Astrocyte of the hippocampus (primary cell): ENCODE measurements around the gene RIC3.

ENCODE experiments used
- DNase-seq: peaks from one replicate; pipeline ENCODE4 v3.0.0; 2011; ENCODE audit warnings: low read depth, low spot score

RIC3 gene

DNA sequence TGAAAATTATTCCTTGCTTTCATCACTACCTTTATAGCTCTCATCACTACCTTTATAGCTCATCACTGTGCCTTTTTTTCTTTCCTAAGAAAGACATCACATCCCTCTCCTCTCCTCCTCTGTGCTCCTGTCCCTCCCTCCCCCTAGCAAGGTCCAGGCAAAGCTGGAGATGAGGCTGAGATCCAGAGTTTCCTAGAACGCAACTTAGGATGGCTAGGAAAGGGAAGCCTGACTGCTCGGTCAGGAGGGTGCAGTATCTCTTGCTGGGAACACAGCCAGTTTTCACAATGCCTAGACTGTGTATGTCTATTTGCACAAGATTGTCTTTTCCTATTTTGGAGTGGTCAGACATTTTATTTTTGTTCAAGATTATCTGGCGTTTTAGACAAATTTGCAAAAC, 63.2 kb downstream of the RIC3 start:
- no peak for DNase-seq

DNA sequence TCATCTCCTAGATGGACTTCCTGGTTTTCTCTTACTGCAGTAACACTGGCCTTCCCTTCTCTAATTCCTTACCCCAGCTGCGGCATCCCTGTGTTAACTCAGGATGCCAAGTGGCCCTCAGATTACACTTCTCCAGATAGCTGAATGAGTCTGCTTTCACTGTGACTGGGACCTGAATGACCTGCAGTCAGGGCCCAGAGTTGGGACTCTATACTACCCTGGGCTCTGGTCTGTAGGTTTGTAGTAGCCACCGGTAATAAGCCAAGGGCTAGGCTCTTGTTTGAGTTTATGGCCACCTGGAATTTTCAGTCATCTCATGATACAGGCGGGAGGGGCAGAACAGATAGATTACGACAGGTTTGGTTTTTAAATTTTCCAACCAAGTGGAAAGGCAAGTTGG, 63.7 kb downstream of the RIC3 start:
- no peak for DNase-seq

DNA sequence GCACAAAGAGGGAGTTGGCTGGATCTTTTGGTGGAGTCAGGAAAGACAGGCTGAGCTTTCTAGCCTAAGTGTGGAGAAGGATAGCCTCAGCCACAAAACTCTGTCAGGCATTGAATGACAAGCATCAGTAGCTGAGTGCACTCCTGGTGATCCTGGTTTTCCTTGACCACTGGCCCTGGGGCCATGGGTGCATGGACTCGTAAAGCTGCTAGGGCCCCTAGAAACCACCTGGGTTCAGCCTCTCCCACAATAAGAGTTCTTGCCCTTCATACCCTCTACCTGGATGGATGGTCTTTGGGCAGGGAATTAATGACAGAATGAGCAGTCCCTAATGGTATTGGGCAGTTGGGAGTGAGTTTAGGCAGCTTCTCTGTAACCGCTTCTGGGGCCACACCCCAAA, 64.9 kb downstream of the RIC3 start:
- no peak for DNase-seq

DNA sequence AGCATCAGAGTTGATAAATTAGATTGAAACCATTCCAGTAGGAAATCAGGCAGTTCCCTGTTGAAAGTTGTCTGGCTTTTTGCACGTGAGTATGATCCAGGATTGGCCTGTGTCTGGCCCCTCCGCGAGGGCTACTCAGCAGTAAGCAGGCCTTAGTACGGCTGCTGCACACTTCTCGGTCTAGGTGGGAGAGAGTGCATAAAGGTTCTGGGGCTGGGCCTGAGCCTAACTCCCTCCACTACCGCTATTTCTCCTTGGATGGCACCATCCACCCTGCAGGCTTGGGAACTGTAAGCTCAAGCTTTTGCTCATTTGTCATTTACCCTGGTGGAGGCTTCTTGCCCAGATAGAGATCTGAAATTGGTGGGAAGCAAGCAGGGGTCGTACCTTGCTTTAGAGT, 65.9 kb downstream of the RIC3 start:
- no peak for DNase-seq

DNA sequence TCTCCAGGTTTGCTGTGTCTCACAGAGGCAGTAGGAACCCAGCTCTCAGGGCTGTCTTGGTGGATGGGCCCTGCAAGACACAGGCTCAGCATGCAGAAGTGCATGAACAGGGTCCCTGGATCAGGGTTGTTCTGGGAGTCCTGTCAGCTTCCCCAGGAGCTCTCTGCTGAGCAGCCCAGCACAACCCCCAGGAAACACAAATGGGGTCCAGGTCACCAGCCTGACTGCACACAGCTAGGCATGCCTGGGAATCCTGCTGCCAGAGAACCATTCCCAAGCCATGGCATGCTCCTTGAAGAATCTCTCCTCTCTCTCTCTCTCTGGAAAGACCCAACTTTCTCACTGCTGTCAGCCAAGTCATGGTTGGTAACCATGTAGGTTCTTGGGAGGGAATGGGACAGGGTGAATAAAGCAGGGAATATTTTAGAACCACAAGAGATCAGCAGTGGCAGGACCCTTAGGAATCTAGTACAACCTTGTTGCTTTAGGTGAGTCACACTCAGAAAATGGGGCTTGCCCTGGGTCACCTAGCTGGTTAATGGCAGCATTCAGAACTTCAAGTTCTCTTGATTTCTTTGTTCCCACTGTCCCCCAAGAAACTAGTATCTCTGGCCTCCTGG, 66.4 kb downstream of the RIC3 start:
- DNase-seq, result no peak

DNA sequence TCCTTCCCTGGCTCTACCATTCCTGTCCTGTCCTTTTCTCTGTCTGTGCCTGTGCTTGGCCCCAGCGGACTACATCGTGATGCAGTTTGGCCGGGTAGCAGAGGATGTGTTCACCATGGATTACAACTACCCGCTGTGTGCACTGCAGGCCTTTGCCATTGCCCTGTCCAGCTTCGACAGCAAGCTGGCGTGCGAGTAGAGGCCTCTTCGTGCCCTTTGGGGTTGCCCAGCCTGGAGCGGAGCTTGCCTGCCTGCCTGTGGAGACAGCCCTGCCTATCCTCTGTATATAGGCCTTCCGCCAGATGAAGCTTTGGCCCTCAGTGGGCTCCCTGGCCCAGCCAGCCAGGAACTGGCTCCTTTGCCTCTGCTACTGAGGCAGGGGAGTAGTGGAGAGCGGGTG, 67.4 kb downstream of the RIC3 start:
- DNase-seq, result no peak

DNA sequence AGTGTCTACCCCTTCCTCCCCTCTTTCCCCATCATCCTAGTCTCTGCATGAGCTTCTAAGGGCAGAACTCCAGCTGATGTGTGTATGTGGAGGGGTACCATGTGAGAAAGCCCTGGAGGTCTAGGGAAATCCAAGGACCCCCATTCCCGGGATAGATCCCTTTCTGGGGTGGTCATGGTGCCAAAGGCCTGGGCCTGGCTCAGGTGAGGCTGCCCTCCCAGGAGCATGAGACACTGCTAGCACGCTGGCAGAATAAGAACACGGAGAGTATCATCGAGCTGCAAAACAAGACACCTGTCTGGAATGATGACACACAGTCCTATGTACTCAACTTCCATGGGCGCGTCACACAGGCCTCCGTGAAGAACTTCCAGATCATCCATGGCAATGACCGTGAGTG, 68.2 kb downstream of the RIC3 start:
- no peak for DNase-seq

DNA sequence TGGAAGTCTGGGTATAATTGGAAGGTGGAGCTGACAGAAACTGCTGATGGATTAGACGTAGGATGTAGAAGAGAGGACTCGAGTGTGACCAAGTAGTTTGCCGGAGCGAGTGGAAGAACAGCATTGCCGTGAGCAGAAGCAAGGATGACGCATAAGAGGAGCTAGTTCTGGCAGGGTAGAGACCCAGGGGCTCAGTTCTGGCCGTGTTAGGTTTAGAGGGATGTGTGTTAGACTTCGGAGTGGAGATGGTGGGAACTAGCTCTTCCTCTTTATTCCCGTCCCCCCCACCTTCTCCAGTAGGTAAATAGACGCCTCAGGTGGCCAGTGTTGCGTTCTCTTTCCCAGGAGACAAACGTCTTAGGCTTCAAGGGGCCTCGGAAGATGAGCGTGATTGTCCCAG, 68.7 kb downstream of the RIC3 start:
- DNase-seq, result no peak

DNA sequence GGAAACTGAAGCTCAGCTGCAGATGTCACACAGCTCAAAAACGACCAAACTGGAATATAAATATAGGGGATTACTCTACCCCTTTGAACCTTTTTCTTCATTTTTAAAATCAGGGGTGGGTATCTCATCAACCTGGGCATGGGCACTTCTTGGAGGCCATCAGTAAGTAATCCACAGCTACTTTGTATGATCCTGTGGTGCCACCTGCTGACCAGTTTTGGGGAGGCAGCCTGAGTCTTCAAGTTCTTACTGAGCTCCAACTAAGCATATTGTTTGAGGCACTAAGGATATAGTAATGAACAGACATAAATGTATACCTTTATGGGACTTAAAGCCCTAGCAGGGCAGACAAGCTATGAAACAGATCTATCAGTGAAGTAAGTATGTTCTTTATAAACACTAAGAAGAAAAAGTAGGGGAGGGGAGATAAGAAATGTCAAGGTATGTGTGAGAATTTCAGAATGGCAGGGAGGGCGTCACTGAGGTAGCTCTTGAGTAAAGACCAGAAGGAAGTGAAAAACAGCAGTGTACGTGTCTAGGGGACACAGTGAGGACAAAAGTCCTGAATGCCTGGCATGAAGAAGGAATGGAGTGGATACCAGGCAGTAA, 69.4 kb downstream of the RIC3 start:
- DNase-seq, result peak; percentile 87

DNA sequence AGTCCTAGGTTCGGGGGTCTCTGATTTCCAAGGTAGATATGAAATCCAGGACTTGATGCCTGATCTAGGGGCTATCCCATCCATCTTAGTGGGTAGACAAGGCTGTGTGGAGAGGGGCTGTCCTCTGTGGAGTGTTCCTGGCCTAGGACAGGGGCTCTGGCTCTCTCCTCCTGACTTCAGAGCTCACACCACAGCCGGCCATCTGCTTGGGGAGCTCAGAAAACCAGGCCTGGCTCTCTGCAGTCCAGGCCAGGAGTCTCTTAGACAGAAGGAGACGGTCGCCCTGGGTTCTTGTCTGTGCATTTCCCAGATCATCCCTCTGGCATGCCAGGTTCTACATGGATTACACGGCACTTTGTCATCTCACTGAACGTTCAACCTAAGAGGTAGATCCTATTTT, 69.9 kb downstream of the RIC3 start:
- DNase-seq, result no peak

DNA sequence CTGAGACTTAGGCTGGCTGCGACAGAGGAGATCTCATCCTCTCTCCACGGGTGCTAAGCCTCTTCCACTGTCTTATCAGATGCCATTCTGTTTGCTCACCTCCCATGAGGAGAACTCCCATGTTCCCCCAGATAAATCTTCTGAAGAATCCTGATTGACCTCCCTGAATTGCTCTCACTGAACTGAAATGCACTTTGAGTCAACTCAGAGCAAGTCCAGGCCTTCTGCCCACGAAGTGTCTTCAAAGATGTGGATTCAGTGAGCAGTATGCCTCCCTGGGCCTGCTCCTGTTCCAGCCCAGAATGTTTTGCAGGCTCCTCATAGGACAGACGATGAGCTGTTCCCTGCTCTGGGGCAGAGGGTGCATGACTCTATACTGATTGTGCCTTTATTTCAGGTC, 70.5 kb downstream of the RIC3 start:
- no peak for DNase-seq

DNA sequence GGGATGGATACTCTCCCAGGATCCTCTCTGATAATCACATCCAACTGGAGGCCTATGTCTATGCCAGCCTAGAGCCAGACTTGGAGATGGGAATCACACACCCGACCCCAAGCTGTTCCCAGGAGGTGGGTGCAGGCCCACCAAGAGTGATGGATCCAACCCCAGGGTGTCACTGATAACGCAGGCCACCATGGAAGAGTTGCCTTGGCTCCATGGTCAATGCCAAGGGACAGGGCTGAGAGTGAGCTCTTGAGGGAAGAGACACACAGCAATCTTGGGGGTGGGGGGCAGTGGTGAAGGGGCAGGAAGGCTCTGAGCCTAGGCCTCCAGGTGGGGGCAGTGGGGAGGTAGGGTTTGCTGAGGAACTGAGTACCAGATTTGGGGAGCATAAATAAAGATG, 70.9 kb downstream of the RIC3 start:
- DNase-seq, result no peak

DNA sequence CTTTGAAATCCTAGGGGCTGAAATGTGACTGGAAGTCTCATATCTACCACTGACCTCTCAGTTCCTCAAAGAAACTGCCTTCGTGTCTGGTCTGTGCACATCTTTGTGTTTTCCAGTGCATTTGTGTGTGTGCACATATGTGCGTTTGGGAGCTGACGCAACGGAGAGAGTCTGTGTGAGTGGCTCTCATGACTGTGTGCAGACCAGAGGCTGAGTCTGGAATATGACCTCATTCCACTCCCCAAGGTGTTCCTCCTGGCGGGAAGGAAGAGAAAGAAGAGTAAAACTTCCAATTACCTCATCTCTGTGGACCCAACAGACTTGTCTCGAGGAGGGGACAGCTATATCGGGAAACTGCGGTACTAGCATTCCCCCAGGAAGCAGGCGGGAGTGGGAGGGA, 71.4 kb downstream of the RIC3 start:
- DNase-seq, result no peak

DNA sequence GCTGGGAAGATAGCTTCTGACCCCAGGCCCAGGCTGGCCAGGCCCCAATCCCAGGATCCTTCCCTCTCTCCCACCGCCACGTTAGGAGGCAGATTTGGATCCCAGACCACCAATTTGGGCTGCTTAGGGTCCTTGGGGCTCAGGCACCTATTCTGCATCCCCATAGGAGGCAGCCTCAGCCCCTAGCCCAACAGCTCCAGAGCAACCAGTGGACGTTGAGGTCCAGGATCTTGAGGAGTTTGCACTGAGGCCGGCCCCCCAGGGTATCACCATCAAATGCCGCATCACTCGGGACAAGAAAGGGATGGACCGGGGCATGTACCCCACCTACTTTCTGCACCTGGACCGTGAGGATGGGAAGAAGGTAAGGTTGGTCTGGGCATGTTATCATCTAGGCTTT, 71.8 kb downstream of the RIC3 start:
- no peak for DNase-seq

DNA sequence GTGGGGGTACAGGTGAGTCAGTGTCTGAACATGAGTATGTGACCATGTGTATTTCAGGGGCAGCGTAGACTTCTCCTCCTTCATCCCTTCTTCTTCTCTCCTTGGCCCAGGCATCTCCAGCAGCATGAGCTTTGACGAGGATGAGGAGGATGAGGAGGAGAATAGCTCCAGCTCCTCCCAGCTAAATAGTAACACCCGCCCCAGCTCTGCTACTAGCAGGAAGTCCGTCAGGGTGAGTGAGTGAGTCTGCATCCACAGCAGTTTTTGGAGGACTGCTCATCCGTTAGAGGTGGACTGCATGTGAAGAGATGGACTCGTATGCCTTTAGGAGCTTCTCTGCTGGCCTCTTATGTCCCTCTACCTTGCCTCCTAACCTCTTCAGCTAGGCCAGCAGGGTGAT, 72.2 kb downstream of the RIC3 start:
- no peak for DNase-seq

DNA sequence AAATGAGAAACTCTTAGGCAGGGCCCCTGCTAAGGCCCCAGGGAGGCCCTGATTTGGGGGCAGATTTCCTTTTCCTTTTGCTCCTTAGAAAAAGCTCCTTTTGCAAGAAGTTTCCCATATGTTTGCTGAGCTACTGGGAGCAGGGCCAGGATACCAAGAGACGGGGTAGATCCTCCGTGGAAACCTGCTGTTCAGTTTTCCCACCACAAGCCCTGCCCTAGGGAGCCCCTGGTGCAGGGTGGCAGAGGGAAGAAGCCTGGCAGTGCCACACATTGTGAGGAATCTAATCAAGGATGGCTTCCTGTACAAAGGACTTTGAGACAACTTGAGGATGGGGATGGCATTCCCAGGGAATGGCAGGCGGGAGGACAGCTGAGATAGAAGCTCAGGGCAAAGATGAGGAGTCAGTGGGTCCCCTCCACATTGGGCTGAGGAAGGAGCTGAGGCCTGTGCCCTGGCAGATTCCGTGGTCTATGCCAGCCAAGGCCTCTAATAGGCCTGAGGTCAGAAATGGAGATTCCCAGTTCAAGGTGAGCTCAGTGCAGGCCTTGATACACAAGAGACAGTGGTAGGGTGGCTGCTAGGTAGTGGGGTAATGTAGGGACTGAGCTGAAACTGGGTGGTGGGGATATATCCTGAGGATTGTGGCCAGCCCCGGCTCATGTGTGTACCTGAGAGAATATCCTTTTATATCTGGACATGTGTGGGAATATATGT, 72.9 kb downstream of the RIC3 start:
- no peak for DNase-seq

DNA sequence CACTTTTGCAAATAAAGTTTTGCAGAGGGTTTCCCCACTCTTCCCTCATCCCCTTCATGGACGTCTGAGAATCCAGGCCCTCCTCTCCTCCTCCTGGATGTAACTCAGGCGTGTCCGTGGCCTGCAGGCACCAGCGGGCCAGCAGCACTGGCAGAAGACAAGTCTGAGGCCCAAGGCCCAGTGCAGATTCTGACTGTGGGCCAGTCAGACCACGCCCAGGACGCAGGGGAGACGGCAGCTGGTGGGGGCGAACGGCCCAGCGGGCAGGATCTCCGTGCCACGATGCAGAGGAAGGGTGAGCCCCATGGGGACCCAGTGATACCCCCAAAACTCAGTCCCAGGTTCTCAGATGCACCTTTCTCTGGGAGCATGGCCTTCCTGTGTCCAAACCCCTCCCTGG, 73.5 kb downstream of the RIC3 start:
- no peak for DNase-seq

DNA sequence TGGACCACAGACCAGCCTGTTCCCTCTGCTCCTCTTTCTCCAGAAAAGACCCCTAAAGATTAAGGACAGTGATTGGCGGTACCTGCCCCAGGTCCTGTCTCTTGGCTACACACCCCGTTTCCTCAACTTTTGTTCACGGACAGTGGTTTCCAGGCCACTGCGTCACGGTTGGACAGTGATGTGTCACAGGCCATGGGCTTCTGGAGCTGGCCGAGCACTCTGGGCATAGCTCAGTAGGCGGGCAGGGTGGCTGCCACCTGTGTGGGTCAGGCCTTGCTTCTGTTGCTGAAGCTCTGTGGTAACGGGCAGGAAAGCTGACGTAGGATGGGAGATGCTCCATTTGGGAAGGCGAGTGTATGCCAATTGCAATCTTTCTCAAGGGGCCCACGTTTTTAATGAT, 74.2 kb downstream of the RIC3 start:
- DNase-seq, result no peak

DNA sequence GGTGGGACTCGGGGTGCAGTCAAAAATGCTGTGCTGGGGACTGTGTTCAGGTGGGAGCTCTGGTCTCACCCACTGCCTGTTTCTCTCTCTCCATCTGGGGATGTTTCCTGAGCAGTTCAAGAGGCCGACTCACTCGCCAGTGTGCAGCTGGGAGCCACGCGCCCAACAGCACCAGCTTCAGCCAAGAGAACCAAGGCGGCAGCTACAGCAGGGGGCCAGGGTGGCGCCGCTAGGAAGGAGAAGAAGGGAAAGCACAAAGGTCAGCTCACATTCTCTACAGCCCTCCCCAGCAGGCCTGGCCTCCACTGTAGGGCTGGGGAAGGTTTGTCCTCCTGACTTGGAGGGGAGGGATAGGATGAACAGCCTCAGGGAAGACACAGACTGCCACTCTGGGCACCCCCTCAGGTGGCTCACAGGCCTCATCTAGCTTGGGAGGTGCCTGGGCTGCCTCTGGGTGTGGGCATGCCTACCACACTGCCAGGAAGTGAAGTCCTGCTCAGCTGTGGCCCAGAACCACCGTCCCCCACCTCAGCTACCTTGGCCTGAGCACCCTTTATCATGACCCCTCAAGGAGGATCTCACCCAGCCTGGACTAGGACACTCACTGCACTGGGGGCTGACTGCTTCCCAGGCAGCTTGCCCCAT, 74.8 kb downstream of the RIC3 start:
- no peak for DNase-seq

DNA sequence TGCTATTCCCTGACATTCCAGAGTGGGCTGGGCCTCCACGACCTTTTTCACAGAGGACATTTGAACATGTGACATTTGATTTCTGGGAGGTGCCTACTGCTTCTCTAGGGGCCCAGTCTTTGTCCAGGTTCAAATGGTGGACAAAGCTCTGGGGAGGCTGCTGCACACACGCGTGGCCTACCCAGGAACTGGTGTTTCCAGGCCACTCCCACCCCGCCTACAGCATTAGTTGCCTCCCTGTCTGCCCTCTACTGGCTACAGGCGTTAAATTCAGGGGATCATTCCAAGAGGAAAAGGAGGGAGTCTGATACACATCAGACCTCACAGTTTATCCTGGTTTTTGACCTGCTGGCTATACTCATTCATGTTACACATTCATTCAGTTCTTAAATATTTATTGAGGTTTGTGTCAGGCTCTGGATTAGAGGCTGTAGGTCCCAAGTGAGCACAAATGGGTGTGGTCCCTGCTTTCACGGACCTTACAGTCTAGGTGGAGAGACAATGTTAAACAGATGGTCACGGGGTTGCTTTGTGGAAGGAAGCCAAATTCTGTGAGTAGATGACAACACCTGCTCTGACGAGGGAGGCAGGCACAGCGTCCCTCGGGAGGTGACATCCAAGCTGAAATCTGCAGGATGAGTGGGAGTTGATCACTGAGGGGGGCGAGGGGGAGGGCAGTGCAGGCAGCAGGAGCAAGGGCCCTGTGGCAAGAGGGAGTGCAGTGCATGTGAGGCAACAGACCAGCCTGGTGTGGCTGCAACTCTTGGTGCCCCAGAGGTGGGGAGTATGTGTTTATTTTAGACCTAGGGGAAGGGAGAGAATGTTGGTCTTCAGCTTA, 76.0 kb downstream of the RIC3 start:
- peak; percentile 78 for DNase-seq

DNA sequence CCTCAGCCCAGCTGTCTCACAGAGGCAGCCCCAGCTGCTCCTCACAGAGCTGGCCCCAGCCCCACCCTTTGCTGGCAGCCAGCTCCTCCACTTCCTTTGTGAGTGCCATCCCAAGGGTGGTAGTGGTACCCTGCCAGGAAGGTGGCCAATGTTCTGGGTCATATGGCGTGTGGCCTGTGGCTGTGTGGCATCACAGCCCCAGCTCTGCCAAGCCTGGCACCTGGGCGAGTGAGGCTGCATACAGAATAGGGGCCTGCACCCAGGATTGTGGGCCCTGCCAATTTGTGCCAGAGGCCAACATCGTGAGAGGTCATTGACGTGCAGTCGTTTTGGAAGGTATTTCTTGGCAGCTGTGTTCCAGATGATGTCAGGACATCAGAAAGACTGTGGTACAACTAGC, 77.1 kb downstream of the RIC3 start:
- no peak for DNase-seq

DNA sequence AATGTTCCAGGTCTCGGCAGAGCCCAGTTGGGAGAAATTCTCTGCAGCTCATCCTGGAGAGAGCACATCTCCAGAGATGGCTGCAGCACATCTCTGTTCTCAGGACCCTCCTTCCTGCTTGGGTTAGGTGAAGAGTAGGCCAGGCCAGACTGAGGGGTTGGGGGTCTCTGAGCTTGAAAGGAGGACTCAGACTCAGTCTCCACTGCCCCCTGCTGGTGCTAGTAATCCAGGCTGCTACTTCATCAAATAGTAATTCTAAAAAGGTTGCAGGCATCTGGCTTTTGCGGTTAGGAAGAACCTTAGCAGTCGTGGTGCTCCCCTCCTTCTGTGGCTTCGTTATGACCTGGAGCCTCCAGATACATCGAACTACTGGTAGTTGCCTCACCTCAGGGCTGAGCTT, 78.1 kb downstream of the RIC3 start:
- peak; percentile 62 for DNase-seq
